H1 (cell line): Measurements from ENCODE around the gene SPDYE6. TPM values are rescaled to one million over a fixed set of nuclear protein-coding genes. Genes with fewer than 3 reads are reported as not detected.

Source experiments
- BRCA1 ChIP-seq: IDR thresholded peaks from 2 replicates; pipeline ENCODE4 v1.6.1; 2012; ENCODE audit warnings: low read depth, low read length, improper control_type of control experiment
- E2F6 ChIP-seq: IDR thresholded peaks from 2 replicates; pipeline ENCODE4 v1.6.1; 2012; ENCODE audit warnings: inconsistent platforms
- EGR1 ChIP-seq: IDR thresholded peaks from 2 replicates; pipeline ENCODE4 v1.6.1; 2011; ENCODE audit warnings: low read depth, low read length, borderline replicate concordance
- EP300 ChIP-seq, 2 experiments: IDR thresholded peaks; 1 replicate in 1 of 2; 2 replicates in 1 of 2; pipeline ENCODE4 v1.6.1; 2011 to 2012; ENCODE audit warnings: low read depth in 2 of 2, low read length in 2 of 2, mild to moderate bottlenecking in 2 of 2, borderline replicate concordance in 1 of 2, inconsistent platforms in 1 of 2, moderate library complexity in 1 of 2
- KDM5A ChIP-seq: fragments of 200-600 bp; IDR thresholded peaks from 2 replicates; pipeline ENCODE4 v1.7.1; 2012; ENCODE audit warnings: mild to moderate bottlenecking, low read length, inconsistent platforms, mixed read lengths
- RBBP5 ChIP-seq: IDR thresholded peaks from 2 replicates; pipeline ENCODE4 v1.7.1; 2012; ENCODE audit warnings: low read depth, mild to moderate bottlenecking, inconsistent platforms, low read length, moderate library complexity, borderline replicate concordance
- RXRA ChIP-seq: IDR thresholded peaks from 2 replicates; pipeline ENCODE4 v1.6.1; 2011; ENCODE audit warnings: low read depth, mild to moderate bottlenecking, low read length, moderate library complexity; ENCODE audit not compliant: insufficient read depth
- SIRT6 ChIP-seq: IDR thresholded peaks from one replicate; pipeline ENCODE4 v1.7.1; 2012; ENCODE audit warnings: low read length, inconsistent platforms
- polyA plus RNA-seq, 7 experiments: library from polyadenylated mRNA; depleted of rRNA in 3 of 7; stranded (reverse) in 5 of 7; unstranded in 2 of 7; fragments of >200 nt in 5 of 7; fragments of 200-250 nt in 2 of 7; gene quantifications; 1 replicate in 5 of 7; 2 replicates in 1 of 7; 4 replicates in 1 of 7; pipeline versions ENCODE4 v1.2.1 to v1.2.3, GENCODE V29; 2011 to 2013; ENCODE audit warnings: missing spikeins in 2 of 7, mixed read lengths in 2 of 7
- total RNA-seq: library from RNA; stranded (reverse); fragmentation: NEBNext Ultra II Directional; extraction: Animal tissue kit (Norgen Biotek cat#: 25700); gene quantifications from 2 replicates; pipeline ENCODE4 v1.2.1, GENCODE V29; 2021
- TF ChIP-seq, protein P1 (sequence below): fragments of 300-600 bp; sonication (generic); IDR thresholded peaks from 2 replicates; pipeline ENCODE4 v1.7.1; 2012; ENCODE audit warnings: low read length, moderate library complexity, mild to moderate bottlenecking, inconsistent platforms; ENCODE audit not compliant: insufficient replicate concordance

The SPDYE6 gene
- total and polyA plus RNA-seq, 2 of the 8 experiments (the other 6 are each of a cell fraction or from before 2014, with no cell fraction given), result not detected

DNA sequence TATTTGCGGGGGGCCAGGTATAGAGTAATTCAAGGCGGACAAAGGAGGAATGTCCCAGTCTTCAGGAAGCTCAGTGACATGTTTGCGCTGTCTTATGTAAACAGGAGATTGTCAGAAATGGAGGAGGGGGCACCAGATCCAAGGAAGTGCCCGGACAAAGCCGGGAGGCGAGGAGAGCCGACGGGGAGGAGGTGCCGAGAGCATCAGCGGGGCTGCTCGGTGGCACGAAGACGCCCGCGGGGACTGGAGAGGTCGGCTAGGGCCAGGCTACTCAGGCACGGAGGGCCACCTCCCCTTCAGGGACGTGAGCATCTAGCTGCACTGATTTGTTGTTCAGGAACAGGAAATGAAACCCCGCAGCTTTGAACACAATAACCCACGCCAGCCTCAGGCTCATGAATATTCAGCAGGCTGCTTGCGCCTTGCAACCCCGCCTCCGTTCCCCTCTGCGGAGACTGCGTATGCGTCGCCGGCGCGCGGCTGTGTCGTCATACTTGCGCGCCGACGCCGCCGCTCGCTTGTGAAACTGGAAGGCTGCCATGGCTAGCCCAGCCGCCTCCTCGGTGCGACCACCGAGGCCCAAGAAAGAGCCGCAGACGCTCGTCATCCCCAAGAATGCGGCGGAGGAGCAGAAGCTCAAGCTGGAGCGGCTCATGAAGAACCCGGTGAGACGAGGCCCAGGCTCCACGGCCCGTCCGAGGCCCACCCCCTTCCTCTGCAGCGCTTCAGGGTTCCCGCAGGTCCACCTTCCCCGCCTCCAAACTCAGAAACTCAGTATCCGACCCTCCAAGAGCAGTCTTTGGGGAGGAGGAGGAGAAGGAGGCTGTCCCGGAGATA, 39.8 kb upstream of the SPDYE6 start, which contains the start of gene PRKRIP1 (continued):
- TF ChIP-seq, protein P1, sequence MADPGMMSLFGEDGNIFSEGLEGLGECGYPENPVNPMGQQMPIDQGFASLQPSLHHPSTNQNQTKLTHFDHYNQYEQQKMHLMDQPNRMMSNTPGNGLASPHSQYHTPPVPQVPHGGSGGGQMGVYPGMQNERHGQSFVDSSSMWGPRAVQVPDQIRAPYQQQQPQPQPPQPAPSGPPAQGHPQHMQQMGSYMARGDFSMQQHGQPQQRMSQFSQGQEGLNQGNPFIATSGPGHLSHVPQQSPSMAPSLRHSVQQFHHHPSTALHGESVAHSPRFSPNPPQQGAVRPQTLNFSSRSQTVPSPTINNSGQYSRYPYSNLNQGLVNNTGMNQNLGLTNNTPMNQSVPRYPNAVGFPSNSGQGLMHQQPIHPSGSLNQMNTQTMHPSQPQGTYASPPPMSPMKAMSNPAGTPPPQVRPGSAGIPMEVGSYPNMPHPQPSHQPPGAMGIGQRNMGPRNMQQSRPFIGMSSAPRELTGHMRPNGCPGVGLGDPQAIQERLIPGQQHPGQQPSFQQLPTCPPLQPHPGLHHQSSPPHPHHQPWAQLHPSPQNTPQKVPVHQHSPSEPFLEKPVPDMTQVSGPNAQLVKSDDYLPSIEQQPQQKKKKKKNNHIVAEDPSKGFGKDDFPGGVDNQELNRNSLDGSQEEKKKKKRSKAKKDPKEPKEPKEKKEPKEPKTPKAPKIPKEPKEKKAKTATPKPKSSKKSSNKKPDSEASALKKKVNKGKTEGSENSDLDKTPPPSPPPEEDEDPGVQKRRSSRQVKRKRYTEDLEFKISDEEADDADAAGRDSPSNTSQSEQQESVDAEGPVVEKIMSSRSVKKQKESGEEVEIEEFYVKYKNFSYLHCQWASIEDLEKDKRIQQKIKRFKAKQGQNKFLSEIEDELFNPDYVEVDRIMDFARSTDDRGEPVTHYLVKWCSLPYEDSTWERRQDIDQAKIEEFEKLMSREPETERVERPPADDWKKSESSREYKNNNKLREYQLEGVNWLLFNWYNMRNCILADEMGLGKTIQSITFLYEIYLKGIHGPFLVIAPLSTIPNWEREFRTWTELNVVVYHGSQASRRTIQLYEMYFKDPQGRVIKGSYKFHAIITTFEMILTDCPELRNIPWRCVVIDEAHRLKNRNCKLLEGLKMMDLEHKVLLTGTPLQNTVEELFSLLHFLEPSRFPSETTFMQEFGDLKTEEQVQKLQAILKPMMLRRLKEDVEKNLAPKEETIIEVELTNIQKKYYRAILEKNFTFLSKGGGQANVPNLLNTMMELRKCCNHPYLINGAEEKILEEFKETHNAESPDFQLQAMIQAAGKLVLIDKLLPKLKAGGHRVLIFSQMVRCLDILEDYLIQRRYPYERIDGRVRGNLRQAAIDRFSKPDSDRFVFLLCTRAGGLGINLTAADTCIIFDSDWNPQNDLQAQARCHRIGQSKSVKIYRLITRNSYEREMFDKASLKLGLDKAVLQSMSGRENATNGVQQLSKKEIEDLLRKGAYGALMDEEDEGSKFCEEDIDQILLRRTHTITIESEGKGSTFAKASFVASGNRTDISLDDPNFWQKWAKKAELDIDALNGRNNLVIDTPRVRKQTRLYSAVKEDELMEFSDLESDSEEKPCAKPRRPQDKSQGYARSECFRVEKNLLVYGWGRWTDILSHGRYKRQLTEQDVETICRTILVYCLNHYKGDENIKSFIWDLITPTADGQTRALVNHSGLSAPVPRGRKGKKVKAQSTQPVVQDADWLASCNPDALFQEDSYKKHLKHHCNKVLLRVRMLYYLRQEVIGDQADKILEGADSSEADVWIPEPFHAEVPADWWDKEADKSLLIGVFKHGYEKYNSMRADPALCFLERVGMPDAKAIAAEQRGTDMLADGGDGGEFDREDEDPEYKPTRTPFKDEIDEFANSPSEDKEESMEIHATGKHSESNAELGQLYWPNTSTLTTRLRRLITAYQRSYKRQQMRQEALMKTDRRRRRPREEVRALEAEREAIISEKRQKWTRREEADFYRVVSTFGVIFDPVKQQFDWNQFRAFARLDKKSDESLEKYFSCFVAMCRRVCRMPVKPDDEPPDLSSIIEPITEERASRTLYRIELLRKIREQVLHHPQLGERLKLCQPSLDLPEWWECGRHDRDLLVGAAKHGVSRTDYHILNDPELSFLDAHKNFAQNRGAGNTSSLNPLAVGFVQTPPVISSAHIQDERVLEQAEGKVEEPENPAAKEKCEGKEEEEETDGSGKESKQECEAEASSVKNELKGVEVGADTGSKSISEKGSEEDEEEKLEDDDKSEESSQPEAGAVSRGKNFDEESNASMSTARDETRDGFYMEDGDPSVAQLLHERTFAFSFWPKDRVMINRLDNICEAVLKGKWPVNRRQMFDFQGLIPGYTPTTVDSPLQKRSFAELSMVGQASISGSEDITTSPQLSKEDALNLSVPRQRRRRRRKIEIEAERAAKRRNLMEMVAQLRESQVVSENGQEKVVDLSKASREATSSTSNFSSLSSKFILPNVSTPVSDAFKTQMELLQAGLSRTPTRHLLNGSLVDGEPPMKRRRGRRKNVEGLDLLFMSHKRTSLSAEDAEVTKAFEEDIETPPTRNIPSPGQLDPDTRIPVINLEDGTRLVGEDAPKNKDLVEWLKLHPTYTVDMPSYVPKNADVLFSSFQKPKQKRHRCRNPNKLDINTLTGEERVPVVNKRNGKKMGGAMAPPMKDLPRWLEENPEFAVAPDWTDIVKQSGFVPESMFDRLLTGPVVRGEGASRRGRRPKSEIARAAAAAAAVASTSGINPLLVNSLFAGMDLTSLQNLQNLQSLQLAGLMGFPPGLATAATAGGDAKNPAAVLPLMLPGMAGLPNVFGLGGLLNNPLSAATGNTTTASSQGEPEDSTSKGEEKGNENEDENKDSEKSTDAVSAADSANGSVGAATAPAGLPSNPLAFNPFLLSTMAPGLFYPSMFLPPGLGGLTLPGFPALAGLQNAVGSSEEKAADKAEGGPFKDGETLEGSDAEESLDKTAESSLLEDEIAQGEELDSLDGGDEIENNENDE, result no peak
- no peak for TF ChIP-seq RXRA
- peak; percentile 80 for TF ChIP-seq RBBP5
- peak in 1 of 2 experiments; percentile 35; a peak in 1 of 3 replicates for TF ChIP-seq EP300 (IDR thresholded peaks at IDR 0.05; ENCODE audit: borderline replicate concordance in 1 of 2, low read depth in 2 of 2, low read length in 2 of 2)
- TF ChIP-seq KDM5A, result peak; percentile 89
- no peak for TF ChIP-seq BRCA1
- no peak for TF ChIP-seq EGR1
- TF ChIP-seq SIRT6, result no peak
- TF ChIP-seq E2F6, result no peak
